Measurements from ENCODE around the gene GDPD1.
A peak's percentile ranks its signal among the peaks of the same experiment; 100 is the strongest.

Gene GDPD1

DNA sequence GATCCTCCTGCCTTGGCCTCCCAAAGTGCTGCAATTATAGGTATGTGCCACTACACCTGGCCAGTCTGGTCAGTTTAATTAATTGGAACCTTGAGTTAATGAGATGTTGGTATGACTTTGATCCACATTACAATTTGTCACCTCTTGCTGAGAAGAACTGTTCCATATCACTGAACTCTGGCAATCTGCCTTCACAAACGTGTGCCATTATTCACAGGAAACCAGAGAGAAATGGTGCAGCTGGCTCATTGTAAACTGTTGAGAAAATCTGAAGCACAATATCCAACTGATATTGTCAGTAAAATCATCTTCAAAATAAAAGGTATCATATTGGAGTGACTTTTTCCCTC is 71.8 kb downstream of the GDPD1 start:
- TF ChIP-seq, protein P1, sequence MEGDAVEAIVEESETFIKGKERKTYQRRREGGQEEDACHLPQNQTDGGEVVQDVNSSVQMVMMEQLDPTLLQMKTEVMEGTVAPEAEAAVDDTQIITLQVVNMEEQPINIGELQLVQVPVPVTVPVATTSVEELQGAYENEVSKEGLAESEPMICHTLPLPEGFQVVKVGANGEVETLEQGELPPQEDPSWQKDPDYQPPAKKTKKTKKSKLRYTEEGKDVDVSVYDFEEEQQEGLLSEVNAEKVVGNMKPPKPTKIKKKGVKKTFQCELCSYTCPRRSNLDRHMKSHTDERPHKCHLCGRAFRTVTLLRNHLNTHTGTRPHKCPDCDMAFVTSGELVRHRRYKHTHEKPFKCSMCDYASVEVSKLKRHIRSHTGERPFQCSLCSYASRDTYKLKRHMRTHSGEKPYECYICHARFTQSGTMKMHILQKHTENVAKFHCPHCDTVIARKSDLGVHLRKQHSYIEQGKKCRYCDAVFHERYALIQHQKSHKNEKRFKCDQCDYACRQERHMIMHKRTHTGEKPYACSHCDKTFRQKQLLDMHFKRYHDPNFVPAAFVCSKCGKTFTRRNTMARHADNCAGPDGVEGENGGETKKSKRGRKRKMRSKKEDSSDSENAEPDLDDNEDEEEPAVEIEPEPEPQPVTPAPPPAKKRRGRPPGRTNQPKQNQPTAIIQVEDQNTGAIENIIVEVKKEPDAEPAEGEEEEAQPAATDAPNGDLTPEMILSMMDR (conservative IDR thresholded peaks at IDR 0.05; ENCODE audit: low read depth, low read length): no peak
- DNase-seq (ENCODE audit: low read depth): no peak
- no peak overlapping the region for H3K4me3 ChIP-seq (ENCODE audit: low read length)

DNA sequence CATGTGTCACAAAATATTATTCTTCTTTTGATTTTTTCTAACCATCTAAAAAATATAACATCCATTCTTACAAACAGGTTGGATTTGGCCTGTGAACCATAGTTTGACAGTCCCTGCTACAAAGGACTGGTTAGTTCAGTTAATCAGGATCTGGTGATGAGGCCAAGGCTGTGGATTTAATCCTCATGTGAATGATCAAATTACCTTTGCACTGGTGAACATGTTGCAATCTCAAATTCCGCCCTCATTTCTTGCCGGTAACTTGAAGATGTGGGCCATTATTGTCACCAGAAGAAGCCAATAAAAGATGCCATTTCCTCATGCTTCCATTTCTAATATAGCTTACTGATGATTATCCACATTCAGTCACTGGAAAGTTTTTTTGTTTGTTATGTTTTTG is 75.9 kb downstream of the GDPD1 start:
- peak; percentile 34 for DNase-seq (ENCODE audit: low read depth)
- H3K4me3 ChIP-seq (ENCODE audit: low read length): no peak overlapping the region
- TF ChIP-seq, protein P1 (conservative IDR thresholded peaks at IDR 0.05; ENCODE audit: low read depth, low read length): no peak

GRCh38 chr17:59298521-59298920 is 78.2 kb downstream of the GDPD1 start:
- TF ChIP-seq, protein P1 (conservative IDR thresholded peaks at IDR 0.05; ENCODE audit: low read depth, low read length): no peak
- no peak for DNase-seq (ENCODE audit: low read depth)
- no peak overlapping the region for H3K4me3 ChIP-seq (ENCODE audit: low read length)

DNA sequence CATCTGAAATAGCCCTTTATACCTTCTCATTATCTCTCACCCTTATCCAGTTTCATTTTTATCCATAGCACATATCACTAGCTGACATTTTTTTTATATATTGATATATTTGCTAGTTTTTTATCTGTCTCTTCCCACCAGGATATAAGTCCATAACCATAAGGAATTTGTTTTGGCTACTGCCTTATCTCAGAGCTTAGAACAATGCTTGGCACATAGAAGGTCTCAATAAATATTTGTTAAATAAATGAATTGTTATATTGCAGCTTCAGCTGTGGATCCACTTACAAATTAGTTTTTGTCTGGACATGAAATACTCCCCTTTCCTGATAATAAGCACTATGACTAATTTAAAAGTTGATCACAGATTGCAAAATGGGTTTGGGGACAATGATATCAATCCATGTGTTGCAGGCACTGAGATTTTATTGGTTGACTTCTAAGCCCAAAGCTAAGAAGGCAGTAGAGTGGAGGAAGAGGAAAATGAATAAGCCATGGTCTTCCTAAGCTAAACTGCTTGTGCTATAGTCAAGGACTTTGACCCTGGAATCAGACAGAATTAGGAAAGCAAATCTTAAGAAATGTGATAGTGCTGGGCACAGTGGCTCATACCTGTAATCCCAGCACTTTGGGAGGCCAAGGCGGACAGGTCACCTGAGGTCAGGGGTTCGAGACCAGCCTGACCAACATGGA is 79.2 kb downstream of the GDPD1 start:
- no peak overlapping the region for H3K4me3 ChIP-seq (ENCODE audit: low read length)
- no peak for DNase-seq (ENCODE audit: low read depth)
- TF ChIP-seq, protein P1 (conservative IDR thresholded peaks at IDR 0.05; ENCODE audit: low read depth, low read length): no peak

GRCh38 chr17:59300941-59301340 is 80.6 kb downstream of the GDPD1 start:
- no peak overlapping the region for H3K4me3 ChIP-seq (ENCODE audit: low read length)
- TF ChIP-seq, protein P1 (conservative IDR thresholded peaks at IDR 0.05; ENCODE audit: low read depth, low read length): no peak
- DNase-seq (ENCODE audit: low read depth): no peak

DNA sequence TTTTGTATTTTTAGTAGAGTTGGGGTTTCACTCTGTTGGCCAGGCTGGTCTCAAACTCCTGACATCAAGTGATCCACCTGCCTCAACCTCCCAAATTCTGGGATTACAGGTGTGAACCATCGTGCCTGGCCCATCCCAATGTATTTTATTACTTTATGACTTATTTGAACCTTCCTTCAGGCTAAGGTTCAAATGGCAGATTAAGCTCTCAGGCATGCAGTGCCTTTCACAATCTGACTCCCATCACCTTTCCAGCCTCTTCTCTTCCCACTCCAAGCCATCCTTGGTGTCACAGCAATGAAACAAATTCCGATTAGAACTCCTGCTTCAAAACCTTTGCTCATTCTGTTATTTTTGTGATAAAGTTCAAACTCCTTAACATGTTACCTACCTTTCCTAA is 84.5 kb downstream of the GDPD1 start:
- no peak for DNase-seq (ENCODE audit: low read depth)
- no peak overlapping the region for H3K4me3 ChIP-seq (ENCODE audit: low read length)
- TF ChIP-seq, protein P1 (conservative IDR thresholded peaks at IDR 0.05; ENCODE audit: low read depth, low read length): no peak

DNA sequence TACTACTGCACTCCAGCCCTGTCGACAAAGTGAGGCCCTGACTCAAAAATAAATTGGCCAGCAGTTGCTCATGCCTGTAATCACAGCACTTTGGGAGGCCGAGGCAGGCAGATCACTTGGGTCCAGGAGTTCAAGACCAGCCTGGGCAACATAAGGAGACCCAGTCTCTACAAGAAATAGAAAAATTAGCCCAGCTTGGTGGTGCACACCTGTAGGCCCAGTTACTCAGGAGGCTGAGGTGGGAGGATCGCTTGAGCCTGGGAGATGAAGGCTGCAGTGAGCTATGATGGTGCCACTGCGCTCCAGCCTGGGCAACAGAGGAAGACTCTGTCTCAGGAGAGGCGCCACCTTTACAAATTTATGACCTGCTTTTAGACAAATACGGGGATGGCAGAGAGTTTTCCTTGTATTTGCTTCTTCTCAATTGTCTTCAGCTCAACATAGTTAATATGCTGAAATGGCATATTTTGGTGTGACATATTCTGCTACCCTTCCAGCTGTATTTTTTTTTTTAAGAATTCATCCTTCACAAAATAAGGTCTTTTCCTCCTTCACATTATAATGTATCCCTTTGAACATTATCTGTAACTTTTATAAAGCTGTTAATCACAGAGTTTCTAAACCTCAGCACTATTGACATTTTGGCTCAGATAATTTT is 90.1 kb downstream of the GDPD1 start:
- H3K4me3 ChIP-seq (ENCODE audit: low read length): no peak overlapping the region
- no peak for DNase-seq (ENCODE audit: low read depth)
- TF ChIP-seq, protein P1 (conservative IDR thresholded peaks at IDR 0.05; ENCODE audit: low read depth, low read length): no peak

Measured in retinal pigment epithelial cell (primary cell).